ENCODE measurements around the gene PLA2G2A. TPM values are rescaled to one million over a fixed set of nuclear protein-coding genes. Genes with fewer than 3 reads are reported as not detected.

Gene PLA2G2A
- polyA plus RNA-seq, 1 of the 3 experiments (the other 2 are of a cell fraction): not detected

GRCh38 chr1:19955534-19956170 lies 23.8 kb downstream of the PLA2G2A start:
- WGBS (ENCODE audit: low lambda C conversion rate): 25% methylated on average over 11 of the region's 11 CpGs
- peaks cover 4% of the 10 kb centered on the region; the same call in 1 of the 2 replicates for H3K27me3 ChIP-seq (ENCODE audit: insufficient read depth)
- H3F3A ChIP-seq (replicated peaks; ENCODE audit: insufficient read depth): no peaks in the 10 kb centered on the region
- H3K4me1 ChIP-seq (ENCODE audit: control insufficient read depth in 1 of 2, insufficient read depth in 2 of 2, low read depth in 1 of 2, low read length in 1 of 2): no peaks in the 10 kb centered on the region
- no peaks in the 10 kb centered on the region for H3K36me3 ChIP-seq (replicated peaks in 1 of 2; ENCODE audit: control insufficient read depth in 1 of 2, insufficient read depth in 2 of 2, low read length in 1 of 2)
- ChIA-PET POLR2A (no interaction called here), CTCF (interaction anchor here (1.3 kb wide), 1 partner anchor 19 kb away, joined by 6 read pairs; no protein-coding TSS in a partner anchor)
- no peaks in the 10 kb centered on the region for H3K9me2 ChIP-seq
- H4K20me1 ChIP-seq (ENCODE audit: insufficient read depth): no peaks in the 10 kb centered on the region
- H3K27ac ChIP-seq (ENCODE audit: low read depth in 2 of 2, low read length in 1 of 2): no peak overlapping the region
- no peaks in the 10 kb centered on the region for H3K9me3 ChIP-seq
- H3K9ac ChIP-seq: no peak overlapping the region
- no peaks in the 10 kb centered on the region for H3K79me2 ChIP-seq (ENCODE audit: insufficient read depth)
- H3K4me3 ChIP-seq (ENCODE audit: low read depth in 2 of 2, low read length in 1 of 2): no peak overlapping the region
- no peak for TF ChIP-seq GATA2 (CRISPR knock-in tag; IDR thresholded peaks at IDR 0.05)
- no peak for TF ChIP-seq MAX (IDR thresholded peaks at IDR 0.05; ENCODE audit: low read depth)
- TF ChIP-seq MXI1 (IDR thresholded peaks at IDR 0.05; ENCODE audit: low read depth, low read length): no peak
- no peak for TF ChIP-seq FOSL2 (IDR thresholded peaks at IDR 0.05; ENCODE audit: borderline replicate concordance, low read depth)
- no peak for TF ChIP-seq SMC3 (IDR thresholded peaks at IDR 0.05; ENCODE audit: low read depth, low read length)
- no peak for TF ChIP-seq YY1 (IDR thresholded peaks at IDR 0.05; ENCODE audit: low read depth)
- TF ChIP-seq REST (IDR thresholded peaks at IDR 0.05; ENCODE audit: low read depth, low read length): no peak
- no peak for TF ChIP-seq JUND (IDR thresholded peaks at IDR 0.05)
- TF ChIP-seq SIN3A (IDR thresholded peaks at IDR 0.05; ENCODE audit: borderline replicate concordance, low read depth, low read length): no peak
- TF ChIP-seq IRF3 (IDR thresholded peaks at IDR 0.05; ENCODE audit: low read depth, low read length): no peak
- TF ChIP-seq RAD21 (IDR thresholded peaks at IDR 0.05; ENCODE audit: low read length): no peak
- no peak for TF ChIP-seq ELF1 (IDR thresholded peaks at IDR 0.05)
- TF ChIP-seq USF2 (IDR thresholded peaks at IDR 0.05; ENCODE audit: borderline replicate concordance, low read depth, low read length): no peak
- TF ChIP-seq RFX5 (IDR thresholded peaks at IDR 0.05; ENCODE audit: low read length): no peak
- TF ChIP-seq PBX3 (IDR thresholded peaks at IDR 0.05): no peak
- TF ChIP-seq RCOR1 (IDR thresholded peaks at IDR 0.05; ENCODE audit: low read length): no peak
- no peak for TF ChIP-seq GABPA (IDR thresholded peaks at IDR 0.05; ENCODE audit: low read depth)
- no peak for TF ChIP-seq EP300 (IDR thresholded peaks at IDR 0.05; ENCODE audit: borderline replicate concordance in 1 of 2, low read depth in 1 of 2, low read length in 1 of 2)
- TF ChIP-seq MEF2A (IDR thresholded peaks at IDR 0.05; ENCODE audit: borderline replicate concordance, low read depth): no peak
- no peak overlapping the region for H2AFZ ChIP-seq (ENCODE audit: low read depth)
- no peak for DNase-seq
- H3K4me2 ChIP-seq: no peak overlapping the region
